IMR-90 (cell line): Measurements from ENCODE around the gene HIVEP3. TPM values are rescaled to one million over a fixed set of nuclear protein-coding genes. Genes with fewer than 3 reads are reported as not detected.

ENCODE experiments used
- ATAC-seq: fragments of 200-7000 bp; cut with Tn5 transposase; 2 replicates; pipeline ENCODE4 v1.9.1; 2020; ENCODE audit warnings: low read depth, mild to moderate bottlenecking, moderate library complexity
- BruUV-seq: library from RNA; stranded (reverse); fragments of 400-500 nt; replicated peaks from 2 replicates; lab custom pipeline; 2021; lab: Mats Ljungman, UMichigan
- CTCF ChIA-PET: fragments of 300-600 bp; formaldehyde crosslinking; extraction: SDS; loops from one replicate; lab custom pipeline; 2021; ENCODE audit warnings: antibody characterized with exemption; lab: Yijun Ruan, JAX
- POLR2A ChIA-PET: fragments of 300-600 bp; sonication (Branson Sonifier 250); formaldehyde crosslinking; loops from one replicate; lab custom pipeline; 2022; ENCODE audit warnings: antibody characterized with exemption; ENCODE audit not compliant: unreplicated experiment; lab: Charles Lee
- DNase-seq: peaks from one replicate; pipeline ENCODE4 v3.0.0; 2013
- H2AFZ ChIP-seq: replicated peaks from 2 replicates; pipeline ENCODE3; 2013; ENCODE audit warnings: low read length, mild to moderate bottlenecking; ENCODE audit not compliant: poor library complexity
- H2AK5ac ChIP-seq: 2 replicates; pipeline ENCODE4 v1.6.1; 2013; ENCODE audit warnings: low read depth, low read length, inconsistent platforms
- H2AK9ac ChIP-seq: replicated peaks from 2 replicates; pipeline ENCODE3; 2013; ENCODE audit warnings: mild to moderate bottlenecking, low read depth, low read length, moderate library complexity; ENCODE audit not compliant: poor library complexity
- H2BK120ac ChIP-seq: 2 replicates; pipeline ENCODE4 v1.6.1; 2013; ENCODE audit warnings: low read depth, low read length, inconsistent platforms
- H2BK15ac ChIP-seq: 3 replicates; pipeline ENCODE4 v1.6.1; 2013; ENCODE audit warnings: low read depth, low read length, inconsistent platforms
- H2BK20ac ChIP-seq: 2 replicates; pipeline ENCODE4 v1.6.1; 2013; ENCODE audit warnings: low read depth, mild to moderate bottlenecking, inconsistent platforms, low read length, moderate library complexity
- H2BK5ac ChIP-seq: 2 replicates; pipeline ENCODE4 v1.6.1; 2013; ENCODE audit warnings: mild to moderate bottlenecking, low read depth, low read length, inconsistent platforms; ENCODE audit not compliant: poor library complexity, severe bottlenecking
- H3K14ac ChIP-seq: replicated peaks from 2 replicates; pipeline ENCODE4 v1.6.1; 2013; ENCODE audit warnings: low read depth, low read length, inconsistent platforms
- H3K18ac ChIP-seq: 2 replicates; pipeline ENCODE4 v1.6.1; 2013; ENCODE audit warnings: low read depth, low read length, control low read depth
- H3K23ac ChIP-seq: 2 replicates; pipeline ENCODE4 v1.6.1; 2013; ENCODE audit warnings: low read depth, low read length, inconsistent platforms
- H3K27ac ChIP-seq: 2 replicates; pipeline ENCODE4 v1.5.1; 2013; ENCODE audit warnings: mild to moderate bottlenecking, control low read depth, low read length; ENCODE audit not compliant: insufficient read depth
- H3K27me3 ChIP-seq: 2 replicates; pipeline ENCODE4 v1.6.1; 2013; ENCODE audit warnings: low read length; ENCODE audit not compliant: control insufficient read depth, insufficient read depth
- H3K36me3 ChIP-seq: 2 replicates; pipeline ENCODE4 v1.6.1; 2013; ENCODE audit warnings: low read length, mixed read lengths; ENCODE audit not compliant: control insufficient read depth, insufficient read depth
- H3K4ac ChIP-seq: 2 replicates; pipeline ENCODE4 v1.6.1; 2013; ENCODE audit warnings: low read depth, low read length, inconsistent platforms
- H3K4me1 ChIP-seq: 2 replicates; pipeline ENCODE4 v1.6.1; 2013; ENCODE audit warnings: low read length, mixed read lengths; ENCODE audit not compliant: control insufficient read depth, insufficient read depth
- H3K4me2 ChIP-seq: 2 replicates; pipeline ENCODE4 v1.6.1; 2013; ENCODE audit warnings: low read depth, mild to moderate bottlenecking, control low read depth, low read length, moderate library complexity
- H3K4me3 ChIP-seq: 2 replicates; pipeline ENCODE4 v1.5.1; 2013; ENCODE audit warnings: low read depth, mild to moderate bottlenecking, control low read depth, low read length, moderate library complexity; ENCODE audit not compliant: insufficient read depth
- H3K56ac ChIP-seq: 2 replicates; pipeline ENCODE4 v1.6.1; 2013; ENCODE audit warnings: low read length, inconsistent platforms; ENCODE audit not compliant: insufficient read depth; ENCODE audit errors: extremely low read depth
- H3K79me1 ChIP-seq, 2 experiments: 2 replicates each; pipeline ENCODE4 v1.6.1; 2013; ENCODE audit warnings: low read length in 2 of 2, inconsistent platforms in 1 of 2, low read depth in 1 of 2
- H3K9ac ChIP-seq: 2 replicates; pipeline ENCODE4 v1.6.1; 2013; ENCODE audit warnings: low read depth, low read length, control low read depth
- H3K9me1 ChIP-seq: 2 replicates; pipeline ENCODE4 v1.6.1; 2013; ENCODE audit warnings: low read length, inconsistent platforms; ENCODE audit not compliant: insufficient read depth
- H3K9me3 ChIP-seq: 2 replicates; pipeline ENCODE4 v1.6.1; 2013; ENCODE audit warnings: low read length; ENCODE audit not compliant: control insufficient read depth, insufficient read depth
- H4K20me1 ChIP-seq: 2 replicates; pipeline ENCODE4 v1.6.1; 2013; ENCODE audit warnings: low read length, inconsistent platforms; ENCODE audit not compliant: insufficient read depth
- H4K5ac ChIP-seq: 2 replicates; pipeline ENCODE4 v1.6.1; 2013; ENCODE audit warnings: mild to moderate bottlenecking, low read depth, low read length, control low read depth
- H4K8ac ChIP-seq, 2 experiments: 2 replicates each; pipeline ENCODE4 v1.6.1; 2013; ENCODE audit warnings: low read depth in 2 of 2, low read length in 2 of 2, control low read depth in 1 of 2, inconsistent platforms in 1 of 2
- H4K91ac ChIP-seq: 2 replicates; pipeline ENCODE4 v1.6.1; 2013; ENCODE audit warnings: low read depth, low read length, inconsistent platforms; ENCODE audit not compliant: insufficient read depth
- BHLHE40 ChIP-seq: fragments of 150-350 bp; IDR thresholded peaks from 2 replicates; pipeline ENCODE4 v1.6.1; 2016; ENCODE audit warnings: mild to moderate bottlenecking, low read depth, low read length
- CEBPB ChIP-seq: IDR thresholded peaks from 2 replicates; pipeline ENCODE4 v1.6.1; 2012; ENCODE audit warnings: low read depth, low read length, improper control_type of control experiment
- CHD1 ChIP-seq: IDR thresholded peaks from 2 replicates; pipeline ENCODE4 v1.6.1; 2012; ENCODE audit warnings: low read depth, low read length, improper control_type of control experiment
- FOS ChIP-seq: fragments of 150-350 bp; IDR thresholded peaks from 2 replicates; pipeline ENCODE4 v1.6.1; 2016; ENCODE audit warnings: low read depth, low read length
- MAFK ChIP-seq: IDR thresholded peaks from 2 replicates; pipeline ENCODE4 v1.6.1; 2012; ENCODE audit warnings: low read depth, low read length, improper control_type of control experiment
- MAZ ChIP-seq: IDR thresholded peaks from 2 replicates; pipeline ENCODE4 v1.6.1; 2012; ENCODE audit warnings: low read depth, mild to moderate bottlenecking, low read length, improper control_type of control experiment, moderate library complexity, borderline replicate concordance
- POLR2A ChIP-seq: IDR thresholded peaks from 2 replicates; pipeline ENCODE4 v1.6.1; 2012; ENCODE audit warnings: mild to moderate bottlenecking, low read depth, low read length
- RAD21 ChIP-seq: IDR thresholded peaks from 2 replicates; pipeline ENCODE4 v1.6.1; 2012; ENCODE audit warnings: low read length, improper control_type of control experiment
- RCOR1 ChIP-seq: IDR thresholded peaks from 2 replicates; pipeline ENCODE4 v1.6.1; 2012; ENCODE audit warnings: mild to moderate bottlenecking, low read length, improper control_type of control experiment; ENCODE audit not compliant: insufficient replicate concordance
- SMC3 ChIP-seq: fragments of 150-350 bp; IDR thresholded peaks from 2 replicates; pipeline ENCODE4 v1.6.1; 2016; ENCODE audit warnings: low read depth, mild to moderate bottlenecking, antibody characterized with exemption, low read length, moderate library complexity
- WGBS, 2 experiments: methylation state at CpG; one replicate each; pipeline versions ENCODE4 v1.1.5 to v1.1.7; 2013; ENCODE audit warnings: missing lambda C conversion rate in 2 of 2; ENCODE audit not compliant: insufficient read length in 1 of 2; ENCODE audit errors: extremely low coverage in 2 of 2; 5-methylcytosine and 5-hydroxymethylcytosine counted together
- dilution Hi-C: fragments of 300-500 bp; cut with HindIII; formaldehyde crosslinking; loops from one replicate; pipeline ENCODE4 v1.14.3; 2018; ENCODE audit warnings: low sequenced_read_pairs; ENCODE audit not compliant: unreplicated experiment
- in situ Hi-C: fragments of 300-500 bp; cut with MboI; formaldehyde crosslinking; loops from 3 replicates; pipeline ENCODE4 v1.14.3; 2019; ENCODE audit warnings: low sequenced_read_pairs, inconsistent platforms, mixed read lengths
- intact Hi-C: fragments of 100-400 bp; cut with micrococcal nuclease; formaldehyde crosslinking; loops from 2 replicates; pipeline ENCODE4 v1.10.0; 2022
- polyA plus RNA-seq, 3 experiments: library from polyadenylated mRNA; depleted of rRNA; stranded (reverse); fragments of >200 nt; gene quantifications; 2 replicates each; pipeline ENCODE4 v1.2.3, GENCODE V29; 2012; ENCODE audit warnings: low replicate concordance in 1 of 3
- total RNA-seq: library from RNA; depleted of rRNA; stranded (reverse); fragments of >200 nt; gene quantifications from 2 replicates; pipeline ENCODE4 v1.2.3, GENCODE V29; 2012
- TF ChIP-seq, protein P1 (sequence below): fragments of 150-350 bp; IDR thresholded peaks from 2 replicates; pipeline ENCODE4 v1.6.1; 2016; ENCODE audit warnings: low read depth, mild to moderate bottlenecking, low read length, moderate library complexity, borderline replicate concordance
- TF ChIP-seq, protein P2 (sequence below): fragments of 150-350 bp; IDR thresholded peaks from 2 replicates; pipeline ENCODE4 v1.6.1; 2017; ENCODE audit warnings: mild to moderate bottlenecking, antibody characterized with exemption, low read length, low read depth
- TF ChIP-seq, protein P3 (sequence below): conservative IDR thresholded peaks from 2 replicates; pipeline ENCODE4 v1.5.1; 2012; ENCODE audit warnings: mild to moderate bottlenecking, low read depth, low read length, improper control_type of control experiment

Gene HIVEP3
- total and polyA plus RNA-seq, 2 of the 4 experiments (the other 2 are of a cell fraction), result 1.4 to 4.0 TPM

DNA sequence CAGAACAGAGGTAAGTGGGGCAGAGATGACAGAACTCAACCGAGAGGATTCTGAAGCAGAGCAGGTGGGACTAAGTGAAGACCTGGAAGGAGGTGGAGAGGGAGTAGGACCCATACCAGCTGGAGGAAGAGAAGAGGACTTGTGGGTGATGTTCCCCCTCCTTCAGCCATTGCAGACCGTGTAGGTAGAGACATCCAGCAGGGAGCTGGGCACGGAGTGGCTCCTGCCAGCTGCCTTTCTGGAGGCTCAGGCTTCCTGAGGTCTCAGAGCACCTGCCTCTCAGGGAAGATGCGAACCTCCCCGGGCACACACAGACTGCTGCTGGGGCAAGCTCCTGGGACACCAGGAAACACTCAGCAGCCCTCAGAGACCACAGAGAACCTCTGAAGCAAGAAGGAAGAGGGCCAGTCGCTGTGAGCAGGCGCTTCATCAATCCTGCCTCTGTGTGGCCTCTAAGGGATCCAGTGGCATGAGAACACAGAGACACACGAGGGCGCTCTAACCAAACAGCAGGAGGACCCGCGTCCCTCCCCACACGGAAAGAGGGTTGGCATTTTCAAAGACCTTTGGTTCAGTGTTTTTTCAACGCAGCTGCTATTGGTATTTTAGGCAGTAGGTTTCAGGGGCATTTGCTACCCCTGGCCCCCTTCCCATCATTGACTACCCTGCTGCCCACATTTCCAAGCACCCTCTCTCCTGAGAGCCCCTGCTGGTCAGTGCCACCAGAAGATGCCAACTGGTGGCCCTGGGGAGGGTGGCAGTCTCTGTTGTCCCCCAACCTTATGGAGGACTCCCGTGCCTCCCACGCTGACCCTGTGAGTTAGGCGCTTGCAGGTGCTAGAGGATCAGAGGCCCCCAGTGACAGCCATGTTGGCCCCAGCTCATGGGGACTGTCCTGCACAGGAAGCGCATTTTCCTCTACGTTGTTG is 344.7 kb downstream of the HIVEP3 start:
- Histone ChIP-seq H2AK9ac (peak overlapping the region; percentile 18), H2AFZ (peak overlapping the region; percentile 2), H3K4me1 (no peaks in the 10 kb centered on the region), H3K23ac (no peak overlapping the region), H3K4me2 (no peak overlapping the region), H4K8ac (no peak overlapping the region), H2BK20ac (no peak overlapping the region), H3K27ac (no peak overlapping the region), H3K27me3 (no peaks in the 10 kb centered on the region), H2BK15ac (no peak overlapping the region), H3K36me3 (no peaks in the 10 kb centered on the region; the same call in 1 of the 2 replicates), H2AK5ac (peak overlapping the region; percentile 59; the same call in 1 of the 2 replicates), H3K4me3 (no peak overlapping the region), H3K18ac (no peak overlapping the region), H2BK5ac (no peak overlapping the region), H4K20me1 (no peaks in the 10 kb centered on the region), H4K5ac (no peak overlapping the region), H3K4ac (0 out of 2 replicates have a peak overlapping the region, but pooled peaks have one; percentile 3), H3K9me1 (no peaks in the 10 kb centered on the region), H2BK120ac (no peak overlapping the region; the same call in 1 of the 2 replicates), H3K79me1 (no peaks in the 10 kb centered on the region), H3K9ac (no peak overlapping the region), H3K9me3 (no peaks in the 10 kb centered on the region), H3K56ac (no peak overlapping the region), H3K14ac (no peak overlapping the region), H4K91ac (peak overlapping the region; percentile 1; the same call in 1 of the 2 replicates)
- peak; percentile 80 for DNase-seq
- 68% methylated on average over 8 of the region's 18 CpGs; no CpG with 5 or more reads in 1 of the 2 experiments for WGBS, 2 experiments
- intact Hi-C loops, result loop anchor here (1.0 to 5.0 kb wide), 6 partner anchors 221 to 763 kb away; partner anchors contain the start of genes FOXJ3 and HIVEP3
- dilution Hi-C loops, result no loop called here
- no TSS peak for BruUV-seq
- peak; percentile 99 for ATAC-seq
- POLR2A ChIA-PET, result no interaction called here
- in situ Hi-C loops, result loop anchor here (5.0 to 10.0 kb wide), 2 partner anchors 223 to 571 kb away; no protein-coding TSS in a partner anchor
- CTCF ChIA-PET, result interaction anchor here (0.6 to 1.5 kb wide), 6 partner anchors 87 to 603 kb away, joined by 3 to 5 read pairs (median 4); no protein-coding TSS in a partner anchor
- TF ChIP-seq, protein P1, sequence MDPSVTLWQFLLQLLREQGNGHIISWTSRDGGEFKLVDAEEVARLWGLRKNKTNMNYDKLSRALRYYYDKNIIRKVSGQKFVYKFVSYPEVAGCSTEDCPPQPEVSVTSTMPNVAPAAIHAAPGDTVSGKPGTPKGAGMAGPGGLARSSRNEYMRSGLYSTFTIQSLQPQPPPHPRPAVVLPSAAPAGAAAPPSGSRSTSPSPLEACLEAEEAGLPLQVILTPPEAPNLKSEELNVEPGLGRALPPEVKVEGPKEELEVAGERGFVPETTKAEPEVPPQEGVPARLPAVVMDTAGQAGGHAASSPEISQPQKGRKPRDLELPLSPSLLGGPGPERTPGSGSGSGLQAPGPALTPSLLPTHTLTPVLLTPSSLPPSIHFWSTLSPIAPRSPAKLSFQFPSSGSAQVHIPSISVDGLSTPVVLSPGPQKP, result no peak
- TF ChIP-seq, protein P2, sequence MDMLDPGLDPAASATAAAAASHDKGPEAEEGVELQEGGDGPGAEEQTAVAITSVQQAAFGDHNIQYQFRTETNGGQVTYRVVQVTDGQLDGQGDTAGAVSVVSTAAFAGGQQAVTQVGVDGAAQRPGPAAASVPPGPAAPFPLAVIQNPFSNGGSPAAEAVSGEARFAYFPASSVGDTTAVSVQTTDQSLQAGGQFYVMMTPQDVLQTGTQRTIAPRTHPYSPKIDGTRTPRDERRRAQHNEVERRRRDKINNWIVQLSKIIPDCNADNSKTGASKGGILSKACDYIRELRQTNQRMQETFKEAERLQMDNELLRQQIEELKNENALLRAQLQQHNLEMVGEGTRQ, result no peak
- TF ChIP-seq MAZ (peak; percentile 65; the same call in 1 of the 2 replicates), SMC3 (peak; percentile 99), FOS (no peak), CEBPB (no peak), RAD21 (peak; percentile 100), RCOR1 (no peak), CHD1 (no peak; the same call in 1 of the 2 replicates), POLR2A (peak; percentile 57; the same call in 1 of the 2 replicates), BHLHE40 (no peak), MAFK (no peak)
- TF ChIP-seq, protein P3, sequence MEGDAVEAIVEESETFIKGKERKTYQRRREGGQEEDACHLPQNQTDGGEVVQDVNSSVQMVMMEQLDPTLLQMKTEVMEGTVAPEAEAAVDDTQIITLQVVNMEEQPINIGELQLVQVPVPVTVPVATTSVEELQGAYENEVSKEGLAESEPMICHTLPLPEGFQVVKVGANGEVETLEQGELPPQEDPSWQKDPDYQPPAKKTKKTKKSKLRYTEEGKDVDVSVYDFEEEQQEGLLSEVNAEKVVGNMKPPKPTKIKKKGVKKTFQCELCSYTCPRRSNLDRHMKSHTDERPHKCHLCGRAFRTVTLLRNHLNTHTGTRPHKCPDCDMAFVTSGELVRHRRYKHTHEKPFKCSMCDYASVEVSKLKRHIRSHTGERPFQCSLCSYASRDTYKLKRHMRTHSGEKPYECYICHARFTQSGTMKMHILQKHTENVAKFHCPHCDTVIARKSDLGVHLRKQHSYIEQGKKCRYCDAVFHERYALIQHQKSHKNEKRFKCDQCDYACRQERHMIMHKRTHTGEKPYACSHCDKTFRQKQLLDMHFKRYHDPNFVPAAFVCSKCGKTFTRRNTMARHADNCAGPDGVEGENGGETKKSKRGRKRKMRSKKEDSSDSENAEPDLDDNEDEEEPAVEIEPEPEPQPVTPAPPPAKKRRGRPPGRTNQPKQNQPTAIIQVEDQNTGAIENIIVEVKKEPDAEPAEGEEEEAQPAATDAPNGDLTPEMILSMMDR, result peak; percentile 99
